ENCODE data around the gene ASNS.
"Not testable (repeated sequence)": the region's sequence is repeated elsewhere in the genome, so short reads cannot be mapped to it uniquely, and the experiment has no call there.

DNA sequence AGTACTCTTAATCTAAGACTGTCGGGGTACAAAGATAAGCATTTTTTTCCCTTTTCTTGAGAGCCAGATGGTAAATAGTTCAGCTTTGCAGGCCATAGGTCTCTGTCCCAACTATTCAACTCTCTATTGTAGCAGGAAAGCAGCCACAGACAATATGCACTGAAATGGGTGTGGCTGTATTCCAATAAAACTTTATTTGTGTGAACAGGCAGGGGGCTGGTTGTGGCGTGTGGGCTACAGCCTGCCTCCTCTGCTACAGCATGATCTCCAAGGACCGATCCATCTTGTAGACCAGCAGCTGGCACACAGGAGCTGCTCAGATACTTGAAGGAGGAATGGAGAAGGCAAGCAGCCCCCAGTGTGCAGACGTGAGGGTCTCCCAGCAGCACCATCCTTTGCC, 49.0 kb upstream of the ASNS start:
- not testable (repeated sequence) for TF ChIP-seq POLR2A (IDR thresholded peaks at IDR 0.05)
- TF ChIP-seq, protein P1, sequence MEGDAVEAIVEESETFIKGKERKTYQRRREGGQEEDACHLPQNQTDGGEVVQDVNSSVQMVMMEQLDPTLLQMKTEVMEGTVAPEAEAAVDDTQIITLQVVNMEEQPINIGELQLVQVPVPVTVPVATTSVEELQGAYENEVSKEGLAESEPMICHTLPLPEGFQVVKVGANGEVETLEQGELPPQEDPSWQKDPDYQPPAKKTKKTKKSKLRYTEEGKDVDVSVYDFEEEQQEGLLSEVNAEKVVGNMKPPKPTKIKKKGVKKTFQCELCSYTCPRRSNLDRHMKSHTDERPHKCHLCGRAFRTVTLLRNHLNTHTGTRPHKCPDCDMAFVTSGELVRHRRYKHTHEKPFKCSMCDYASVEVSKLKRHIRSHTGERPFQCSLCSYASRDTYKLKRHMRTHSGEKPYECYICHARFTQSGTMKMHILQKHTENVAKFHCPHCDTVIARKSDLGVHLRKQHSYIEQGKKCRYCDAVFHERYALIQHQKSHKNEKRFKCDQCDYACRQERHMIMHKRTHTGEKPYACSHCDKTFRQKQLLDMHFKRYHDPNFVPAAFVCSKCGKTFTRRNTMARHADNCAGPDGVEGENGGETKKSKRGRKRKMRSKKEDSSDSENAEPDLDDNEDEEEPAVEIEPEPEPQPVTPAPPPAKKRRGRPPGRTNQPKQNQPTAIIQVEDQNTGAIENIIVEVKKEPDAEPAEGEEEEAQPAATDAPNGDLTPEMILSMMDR (IDR thresholded peaks at IDR 0.05) = not testable (repeated sequence)

Measured in thyroid gland (tissue), 4 donors.